Keratinocyte (primary cell): ENCODE data around the gene CENPP. TPM values are rescaled to one million over a fixed set of nuclear protein-coding genes. Genes with fewer than 3 reads are reported as not detected.

Source experiments
- DNase-seq: peaks from one replicate; pipeline ENCODE4 v3.0.0-alpha.2; 2011; ENCODE audit warnings: low read depth, missing footprints, low spot score
- FAIRE-seq: peaks from 2 replicates; lab custom pipeline; 2011; peaks lifted over from hg19 to GRCh38; lab: Jason Lieb, UNC
- H2AFZ ChIP-seq: 2 replicates; pipeline ENCODE4 v1.6.0; 2012; ENCODE audit warnings: low read length, control low read depth, inconsistent platforms; ENCODE audit not compliant: control insufficient read depth
- H3K27ac ChIP-seq: 2 replicates; pipeline ENCODE4 v1.5.1; 2011; ENCODE audit warnings: low read length; ENCODE audit not compliant: control insufficient read depth, insufficient read depth
- H3K27me3 ChIP-seq: 3 replicates; pipeline ENCODE4 v1.6.0; 2011; ENCODE audit warnings: low read length; ENCODE audit not compliant: control insufficient read depth, insufficient read depth; ENCODE audit errors: extremely low read depth
- H3K36me3 ChIP-seq, 2 experiments: 2 replicates in 1 of 2; 3 replicates in 1 of 2; pipeline ENCODE4 v1.5.1; 2011; ENCODE audit warnings: low read length in 2 of 2, mild to moderate bottlenecking in 1 of 2; ENCODE audit not compliant: control insufficient read depth in 2 of 2, insufficient read depth in 2 of 2; ENCODE audit errors: extremely low read depth in 1 of 2
- H3K4me1 ChIP-seq: 3 replicates; pipeline ENCODE4 v1.5.1; 2011; ENCODE audit warnings: low read length; ENCODE audit not compliant: control insufficient read depth, insufficient read depth; ENCODE audit errors: extremely low read depth
- H3K4me2 ChIP-seq: 3 replicates; pipeline ENCODE4 v1.6.0; 2011; ENCODE audit warnings: low read depth, low read length; ENCODE audit not compliant: control insufficient read depth, insufficient read depth; ENCODE audit errors: extremely low read depth
- H3K4me3 ChIP-seq, 3 experiments: fragments of 200-600 bp in 1 of 3; sonication (generic) in 1 of 3; 2 replicates in 2 of 3; 3 replicates in 1 of 3; pipeline ENCODE4 v1.5.1; 2011 to 2016; ENCODE audit warnings: low read length in 3 of 3, mild to moderate bottlenecking in 3 of 3, control low read depth in 2 of 3, inconsistent platforms in 1 of 3, low read depth in 1 of 3, mixed read lengths in 1 of 3, mixed run types in 1 of 3, moderate library complexity in 1 of 3; ENCODE audit not compliant: control insufficient read depth in 2 of 3, insufficient read depth in 2 of 3; ENCODE audit errors: extremely low read depth in 1 of 3
- H3K79me2 ChIP-seq: 2 replicates; pipeline ENCODE4 v1.6.0; 2012; ENCODE audit warnings: low read length; ENCODE audit not compliant: control insufficient read depth, insufficient read depth
- H3K9ac ChIP-seq: 3 replicates; pipeline ENCODE4 v1.6.0; 2011; ENCODE audit warnings: low read length; ENCODE audit not compliant: control insufficient read depth, insufficient read depth; ENCODE audit errors: extremely low read depth
- H3K9me1 ChIP-seq: 3 replicates; pipeline ENCODE4 v1.6.0; 2011; ENCODE audit warnings: low read length; ENCODE audit not compliant: control insufficient read depth, insufficient read depth; ENCODE audit errors: extremely low read depth
- H3K9me3 ChIP-seq: 2 replicates; pipeline ENCODE4 v1.5.1; 2012; ENCODE audit warnings: low read depth, low read length; ENCODE audit not compliant: control insufficient read depth
- H4K20me1 ChIP-seq: 3 replicates; pipeline ENCODE4 v1.6.0; 2011; ENCODE audit warnings: low read length; ENCODE audit not compliant: control insufficient read depth, insufficient read depth; ENCODE audit errors: extremely low read depth
- EZH2 ChIP-seq: IDR thresholded peaks from one replicate; pipeline ENCODE4 v1.6.1; 2012; ENCODE audit warnings: inconsistent platforms, mild to moderate bottlenecking, low read length, moderate library complexity
- dilution Hi-C: fragments of 300-500 bp; cut with MboI; formaldehyde crosslinking; loops from one replicate; pipeline ENCODE4 v1.7.0; 2020; ENCODE audit warnings: low sequenced_read_pairs; ENCODE audit not compliant: extremely low pct_ligation_motif_present
- polyA plus RNA-seq, 5 experiments: library from polyadenylated mRNA; depleted of rRNA in 3 of 5; stranded (reverse) in 3 of 5; stranded (forward) in 1 of 5; unstranded in 1 of 5; fragments of >200 nt; gene quantifications; 1 replicate in 1 of 5; 2 replicates in 3 of 5; 3 replicates in 1 of 5; pipeline versions ENCODE4 v1.2.1 to v1.2.3, GENCODE V29; 2011 to 2012; ENCODE audit warnings: missing spikeins in 2 of 5, low read depth in 1 of 5, low replicate concordance in 1 of 5
- TF ChIP-seq, protein P1 (sequence below), 3 experiments: IDR thresholded peaks in 1 of 3; conservative IDR thresholded peaks in 1 of 3; optimal IDR thresholded peaks in 1 of 3; 2 replicates in 2 of 3; 3 replicates in 1 of 3; pipeline versions ENCODE3 to v1.5.1; 2011; ENCODE audit warnings: low read length in 3 of 3, mild to moderate bottlenecking in 3 of 3, moderate library complexity in 2 of 3, control low read depth in 1 of 3, inconsistent platforms in 1 of 3; ENCODE audit not compliant: insufficient read depth in 2 of 3; ENCODE audit errors: extremely low read depth in 1 of 3

Gene CENPP
- polyA plus RNA-seq, 1 donor (not counting 4 experiments of a cell fraction or from before 2014, with no cell fraction given) = 6.7 TPM

DNA sequence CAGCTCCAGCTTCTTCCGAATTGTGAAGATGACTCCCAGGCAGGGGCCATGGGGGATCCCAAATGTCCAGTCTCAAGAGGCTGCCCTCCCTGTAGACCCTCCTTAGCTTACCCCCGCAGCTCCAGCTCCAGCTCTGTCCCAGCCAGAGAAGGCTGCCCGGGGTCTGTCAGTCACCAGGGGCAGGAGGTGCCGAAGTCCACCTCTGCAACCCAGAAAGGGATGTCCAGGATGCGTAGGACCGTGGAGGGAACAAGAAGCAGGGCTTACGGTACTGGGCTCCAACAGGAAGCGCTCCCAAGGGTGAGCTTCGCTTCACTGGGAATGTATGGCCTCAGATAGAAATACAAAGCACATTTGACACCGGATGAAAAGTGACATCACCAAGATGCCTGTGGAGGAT lies 338.2 kb downstream of the CENPP start:
- Histone ChIP-seq H4K20me1 (peaks cover 13% of the 10 kb centered on the region), H3K4me3 (no peak overlapping the region), H3K4me2 (no peak overlapping the region), H3K4me1 (peaks cover 16% of the 10 kb centered on the region), H3K27ac (no peak overlapping the region), H3K36me3 (peaks cover 21 to 44% of the 10 kb centered on the region in 2 experiments), H3K9me3 (no peaks in the 10 kb centered on the region), H2AFZ (no peak overlapping the region), H3K27me3 (no peaks in the 10 kb centered on the region), H3K9ac (no peak overlapping the region), H3K79me2 (peaks cover 96% of the 10 kb centered on the region), H3K9me1 (no peaks in the 10 kb centered on the region)
- no peak for DNase-seq
- dilution Hi-C loops = no loop called here
- no peak for TF ChIP-seq EZH2
- TF ChIP-seq, protein P1, sequence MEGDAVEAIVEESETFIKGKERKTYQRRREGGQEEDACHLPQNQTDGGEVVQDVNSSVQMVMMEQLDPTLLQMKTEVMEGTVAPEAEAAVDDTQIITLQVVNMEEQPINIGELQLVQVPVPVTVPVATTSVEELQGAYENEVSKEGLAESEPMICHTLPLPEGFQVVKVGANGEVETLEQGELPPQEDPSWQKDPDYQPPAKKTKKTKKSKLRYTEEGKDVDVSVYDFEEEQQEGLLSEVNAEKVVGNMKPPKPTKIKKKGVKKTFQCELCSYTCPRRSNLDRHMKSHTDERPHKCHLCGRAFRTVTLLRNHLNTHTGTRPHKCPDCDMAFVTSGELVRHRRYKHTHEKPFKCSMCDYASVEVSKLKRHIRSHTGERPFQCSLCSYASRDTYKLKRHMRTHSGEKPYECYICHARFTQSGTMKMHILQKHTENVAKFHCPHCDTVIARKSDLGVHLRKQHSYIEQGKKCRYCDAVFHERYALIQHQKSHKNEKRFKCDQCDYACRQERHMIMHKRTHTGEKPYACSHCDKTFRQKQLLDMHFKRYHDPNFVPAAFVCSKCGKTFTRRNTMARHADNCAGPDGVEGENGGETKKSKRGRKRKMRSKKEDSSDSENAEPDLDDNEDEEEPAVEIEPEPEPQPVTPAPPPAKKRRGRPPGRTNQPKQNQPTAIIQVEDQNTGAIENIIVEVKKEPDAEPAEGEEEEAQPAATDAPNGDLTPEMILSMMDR (optimal IDR thresholded peaks at IDR 0.05 in 1 of 3, IDR thresholded peaks at IDR 0.05 in 1 of 3, conservative IDR thresholded peaks at IDR 0.05 in 1 of 3; ENCODE audit: extremely low read depth in 1 of 3, insufficient read depth in 2 of 3, low read length in 3 of 3) = no peak
- no peak for FAIRE-seq

DNA sequence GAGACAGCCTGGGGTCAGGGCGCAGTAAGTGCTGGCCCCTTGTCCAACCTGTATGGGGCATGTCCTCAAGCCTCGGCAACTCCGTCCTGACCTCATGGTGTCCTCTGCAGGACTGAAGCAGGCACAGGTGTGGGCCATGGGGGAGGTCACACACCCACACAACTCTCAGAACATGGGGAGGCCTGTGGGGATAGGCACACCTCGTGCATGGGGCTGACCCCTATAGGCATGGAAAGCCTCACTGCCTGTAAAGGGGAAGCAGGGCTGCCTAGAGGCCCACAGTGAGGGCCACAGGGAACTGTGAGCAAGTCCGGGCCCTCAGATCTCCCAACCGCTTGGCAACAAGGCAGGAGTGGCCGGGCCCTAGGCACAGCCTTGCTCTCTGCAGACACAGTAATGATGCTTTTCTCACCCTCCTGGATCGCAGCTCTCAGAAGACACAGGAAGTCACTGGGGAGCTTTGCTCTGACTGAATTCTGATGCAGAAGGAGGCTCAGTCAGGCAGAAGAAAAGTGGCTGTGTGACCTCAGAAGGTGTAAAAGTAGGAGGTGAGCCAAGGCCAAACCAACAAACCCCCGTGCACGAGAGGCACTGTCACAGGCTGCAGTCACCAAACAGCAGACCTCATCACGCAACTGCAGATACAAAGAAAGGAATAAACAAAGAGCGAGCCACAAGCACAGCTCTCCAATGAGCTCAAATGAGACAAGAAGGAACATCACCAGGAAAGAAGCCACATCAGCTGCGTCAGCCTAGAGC lies 338.8 kb downstream of the CENPP start:
- H3K9ac ChIP-seq = no peak overlapping the region
- H4K20me1 ChIP-seq = peaks cover 13% of the 10 kb centered on the region
- no peak overlapping the region for H3K4me2 ChIP-seq
- peak overlapping the region; percentile 6 for H3K27ac ChIP-seq
- H3K27me3 ChIP-seq = no peaks in the 10 kb centered on the region
- dilution Hi-C loops = no loop called here
- no peaks in the 10 kb centered on the region for H3K9me3 ChIP-seq
- H3K36me3 ChIP-seq = peaks cover 21 to 44% of the 10 kb centered on the region in 2 experiments
- no peak overlapping the region for H2AFZ ChIP-seq
- peaks cover 98% of the 10 kb centered on the region for H3K79me2 ChIP-seq
- FAIRE-seq (no peak), DNase-seq (no peak)
- TF ChIP-seq, protein P1 (optimal IDR thresholded peaks at IDR 0.05 in 1 of 3, IDR thresholded peaks at IDR 0.05 in 1 of 3, conservative IDR thresholded peaks at IDR 0.05 in 1 of 3; ENCODE audit: extremely low read depth in 1 of 3, insufficient read depth in 2 of 3, low read length in 3 of 3) = no peak
- TF ChIP-seq EZH2 = no peak
- H3K4me1 ChIP-seq = peaks cover 16% of the 10 kb centered on the region
- no peaks in the 10 kb centered on the region for H3K9me1 ChIP-seq
- H3K4me3 ChIP-seq = no peak overlapping the region
